ENCODE results near the gene EPB41L4B.

- TF ChIP-seq CTCF (CRISPR knock-in tag; IDR thresholded peaks at IDR 0.05) (no peak), POLR2A (IDR thresholded peaks at IDR 0.05; ENCODE audit: insufficient read depth in 1 of 2, low read depth in 2 of 2, low read length in 2 of 2) (no peak), HDAC2 (CRISPR knock-in tag; IDR thresholded peaks at IDR 0.05) (no peak), KLF16 (CRISPR knock-in tag; IDR thresholded peaks at IDR 0.05) (no peak)
Observed at GRCh38 chr9:109258481-109259302, 62.2 kb downstream of the EPB41L4B start.

All from HepG2 (cell line).